K562 (cell line): ENCODE measurements around the gene HOXC11. TPM values are rescaled to one million over a fixed set of nuclear protein-coding genes. Genes with fewer than 3 reads are reported as not detected.
A peak's percentile ranks its signal among the peaks of the same experiment; 100 is the strongest.

Experiments used
- CBFA2T3 ChIP-seq: fragments of 450-650 bp; IDR thresholded peaks from 2 replicates; pipeline ENCODE4 v1.6.1; 2017
- CCNT2 ChIP-seq: IDR thresholded peaks from 2 replicates; pipeline ENCODE4 v1.6.1; 2011; ENCODE audit warnings: borderline replicate concordance, low read depth, mild to moderate bottlenecking, moderate library complexity, mixed read lengths, low read length; ENCODE audit not compliant: insufficient read length; ENCODE audit errors: extremely low read depth
- FOXJ3 ChIP-seq: sonication (generic); formaldehyde crosslinking; IDR thresholded peaks from 2 replicates; pipeline ENCODE4 v1.4.0; 2020; ENCODE audit warnings: mild to moderate bottlenecking, missing genetic modification reagents
- JUND ChIP-seq, 2 experiments: IDR thresholded peaks; 2 replicates in 1 of 2; 3 replicates in 1 of 2; pipeline ENCODE4 v1.6.1; 2011; ENCODE audit warnings: borderline replicate concordance in 2 of 2, low read depth in 2 of 2, low read length in 2 of 2, improper control_type of control experiment in 1 of 2, missing biosample characterization in 1 of 2, missing genetic modification characterization in 1 of 2, missing genetic modification reagents in 1 of 2
- KLF10 ChIP-seq: fragments of 250-450 bp; sonication (Bioruptor Pico); IDR thresholded peaks from 2 replicates; pipeline ENCODE4 v1.6.1; 2021; ENCODE audit warnings: matching md5 sums
- MTA2 ChIP-seq: fragments of 450-650 bp; IDR thresholded peaks from 2 replicates; pipeline ENCODE4 v1.6.1; 2016; ENCODE audit warnings: low read depth
- NCOA1 ChIP-seq: fragments of 450-650 bp; IDR thresholded peaks from 2 replicates; pipeline ENCODE4 v1.6.1; 2016; ENCODE audit warnings: low read depth
- NONO ChIP-seq, 2 experiments: fragments of 200-400 bp in 1 of 2; fragments of 450-650 bp in 1 of 2; formaldehyde crosslinking in 1 of 2; IDR thresholded peaks; 2 replicates each; pipeline ENCODE4 v1.6.1; 2017; ENCODE audit warnings: low read depth in 2 of 2, mild to moderate bottlenecking in 2 of 2, moderate library complexity in 2 of 2, low read length in 1 of 2
- SNIP1 ChIP-seq: fragments of 450-650 bp; IDR thresholded peaks from 2 replicates; pipeline ENCODE4 v1.7.1; 2017; ENCODE audit warnings: low read depth, mild to moderate bottlenecking
- TAL1 ChIP-seq: fragments of 450-650 bp; IDR thresholded peaks from 2 replicates; pipeline ENCODE4 v1.6.1; 2016; ENCODE audit warnings: mild to moderate bottlenecking
- TEAD1 ChIP-seq, 2 experiments: fragments of 450-650 bp in 1 of 2; sonication (generic) in 1 of 2; formaldehyde crosslinking; IDR thresholded peaks; 2 replicates each; pipeline versions ENCODE4 v1.4.0 to v1.8.0; 2020 to 2022; ENCODE audit warnings: mild to moderate bottlenecking in 2 of 2, missing genetic modification reagents in 1 of 2
- TEAD4 ChIP-seq, 2 experiments: sonication (generic) in 1 of 2; formaldehyde crosslinking in 1 of 2; IDR thresholded peaks; 2 replicates each; pipeline versions ENCODE4 v1.6.1 to v1.8.0; 2012 to 2022; ENCODE audit warnings: borderline replicate concordance in 1 of 2, inconsistent platforms in 1 of 2, low read length in 1 of 2, mild to moderate bottlenecking in 1 of 2, missing genetic modification reagents in 1 of 2
- ZBTB7A ChIP-seq: IDR thresholded peaks from 2 replicates; pipeline ENCODE4 v1.6.1; 2011; ENCODE audit warnings: low read depth, mild to moderate bottlenecking, low read length, moderate library complexity, borderline replicate concordance; ENCODE audit not compliant: control insufficient read depth
- ZNF175 ChIP-seq: fragments of 200-800 bp; sonication (Bioruptor generic); IDR thresholded peaks from 2 replicates; pipeline ENCODE4 v1.6.1; 2016; ENCODE audit warnings: low read depth, mild to moderate bottlenecking, missing genetic modification characterization, missing compliant biosample characterization
- ZNF830 ChIP-seq: fragments of 250-450 bp; sonication (Bioruptor Pico); IDR thresholded peaks from 2 replicates; pipeline ENCODE4 v1.5.0; 2021; ENCODE audit warnings: mild to moderate bottlenecking
- polyA plus RNA-seq, 8 experiments: library from polyadenylated mRNA; depleted of rRNA in 4 of 8; stranded (reverse) in 5 of 8; unstranded in 3 of 8; fragments of >200 nt; fragmentation: Nextera tagmentation in 2 of 8; fragmentation: Illumina TruSeq in 1 of 8; extraction: Ambion mirVana in 2 of 8; extraction: Trizol in 1 of 8; gene quantifications; 2 replicates each; pipeline versions ENCODE4 v1.2.1 to v1.2.3, GENCODE V29; 2011 to 2014; ENCODE audit warnings: inconsistent platforms in 1 of 8, missing spikeins in 1 of 8
- total RNA-seq, 7 experiments: library from RNA; depleted of rRNA in 6 of 7; stranded (reverse); fragments of >200 nt in 6 of 7; fragmentation: Illumina TruSeq in 2 of 7; extraction: Trizol in 2 of 7; gene quantifications; 2 replicates each; pipeline versions ENCODE4 v1.2.1 to v1.2.3, GENCODE V29; 2011 to 2021; ENCODE audit warnings: low replicate concordance in 1 of 7

Gene HOXC11
- total and polyA plus RNA-seq, 9 of the 15 experiments (the other 6 are each of a cell fraction or from before 2014, with no cell fraction given): not detected

- TF ChIP-seq ZNF830: 0 out of 2 replicates have a peak, but pooled peaks have one; percentile 11
- TF ChIP-seq CCNT2: no peak
- no peak for TF ChIP-seq NCOA1
- no peak for TF ChIP-seq KLF10 (CRISPR knock-in tag)
- peak; percentile 65 for TF ChIP-seq TAL1
- TF ChIP-seq JUND (IDR thresholded peaks at IDR 0.05; ENCODE audit: borderline replicate concordance, low read depth, low read length): peak; percentile 35; the same call in 1 of the 2 replicates
- no peak for TF ChIP-seq JUND (tag; IDR thresholded peaks at IDR 0.05; ENCODE audit: borderline replicate concordance, low read depth, low read length)
- 0 out of 2 replicates have a peak, but pooled peaks have one; percentile 16 for TF ChIP-seq ZNF175 (CRISPR knock-in tag)
- no peak for TF ChIP-seq SNIP1
- TF ChIP-seq NONO (IDR thresholded peaks at IDR 0.05; ENCODE audit: low read depth in 2 of 2, low read length in 1 of 2): 0 out of 4 replicates have a peak, but pooled peaks of 1 of the 2 experiments have one; percentile 36
- peak; percentile 51 for TF ChIP-seq MTA2
- TF ChIP-seq TEAD1 (CRISPR knock-in tag; IDR thresholded peaks at IDR 0.05): 0 out of 4 replicates have a peak, but pooled peaks of 1 of the 2 experiments have one; percentile 5
- TF ChIP-seq TEAD4 (IDR thresholded peaks at IDR 0.05; ENCODE audit: low read length): peak; percentile 78
- no peak for TF ChIP-seq TEAD4 (CRISPR knock-in tag; IDR thresholded peaks at IDR 0.05; ENCODE audit: borderline replicate concordance)
- no peak for TF ChIP-seq FOXJ3
- peak; percentile 1; the same call in 1 of the 2 replicates for TF ChIP-seq ZBTB7A
- TF ChIP-seq CBFA2T3: peak; percentile 70
- TF ChIP-seq, all 486 proteins: peak for 47
Measured at GRCh38 chr12:53948650-53949593, 24.0 kb upstream of the HOXC11 start (continued).
